IPS-NIHi11 (cell line): Measurements from ENCODE around the gene WEE2.
"Not testable (repeated sequence)": the region's sequence is repeated elsewhere in the genome, so short reads cannot be mapped to it uniquely, and the experiment has no call there.

Experiments
- DNase-seq: peaks from one replicate; pipeline ENCODE4 v3.0.0; 2012; ENCODE audit warnings: mixed read lengths, low spot score

Gene WEE2

DNA sequence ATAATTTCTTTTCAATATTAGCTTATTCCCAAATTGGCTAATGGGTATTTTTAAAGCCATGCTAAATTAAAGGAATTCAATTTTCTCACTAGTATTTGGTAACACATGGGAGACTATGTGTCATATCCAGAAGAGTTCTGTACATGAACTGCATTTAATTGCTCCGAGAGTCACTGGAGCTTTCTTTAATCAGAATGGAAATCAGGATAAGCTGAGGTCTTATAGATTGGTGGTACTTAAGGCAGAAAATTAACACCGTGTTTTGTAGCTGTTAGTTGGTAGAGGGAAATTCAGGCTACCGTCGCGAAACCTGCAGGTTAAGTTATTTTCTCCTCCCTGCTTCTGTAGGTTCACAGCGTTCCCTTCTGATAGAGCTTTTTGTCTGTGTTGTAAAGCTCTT is at the start of gene WEE2:
WEE2 (plus strand) TSS at position 3 of the 400 bp plus-strand sequence. CDS start 406 bp downstream, outside the sequence.
- no peak for DNase-seq

DNA sequence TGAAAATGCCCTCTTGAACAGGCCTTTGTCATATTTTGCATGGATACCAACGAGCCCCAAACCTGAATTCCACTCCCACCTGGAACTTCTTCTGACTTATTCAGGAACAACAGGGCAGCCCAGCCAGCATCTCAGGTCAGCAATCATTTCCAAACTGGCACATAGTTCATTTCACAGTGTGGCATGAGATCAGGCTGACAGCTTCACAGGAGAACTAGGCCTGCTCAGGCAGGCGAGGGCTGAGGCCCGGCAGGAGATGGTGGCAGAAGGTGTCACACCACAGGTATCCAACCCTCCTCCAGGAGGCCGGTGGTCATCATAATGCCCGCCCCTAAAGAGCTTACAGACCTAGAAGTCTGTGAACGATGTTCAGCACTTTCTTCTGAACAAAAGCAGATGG is 48.7 kb upstream of the WEE2 start:
- no peak for DNase-seq

DNA sequence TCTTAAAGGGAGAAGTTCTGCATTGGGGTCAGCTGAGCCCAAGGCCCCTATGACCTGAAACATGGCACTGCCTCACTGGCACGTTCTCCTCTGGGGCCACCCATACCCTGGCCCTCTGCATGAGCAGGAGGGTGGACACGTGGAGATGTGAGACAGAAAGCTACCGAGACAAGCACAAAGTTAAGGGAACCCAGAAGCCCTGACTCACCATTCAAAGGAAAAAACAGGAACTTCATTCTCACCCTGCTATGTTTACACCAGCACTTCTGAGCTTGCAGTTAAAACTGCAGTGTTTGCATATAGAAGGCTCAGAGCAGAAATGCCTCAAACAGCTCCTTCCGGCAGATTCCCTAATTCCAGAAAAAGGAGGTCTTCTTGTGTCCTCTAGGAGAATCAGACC is 47.9 kb upstream of the WEE2 start:
- DNase-seq, result no peak

DNA sequence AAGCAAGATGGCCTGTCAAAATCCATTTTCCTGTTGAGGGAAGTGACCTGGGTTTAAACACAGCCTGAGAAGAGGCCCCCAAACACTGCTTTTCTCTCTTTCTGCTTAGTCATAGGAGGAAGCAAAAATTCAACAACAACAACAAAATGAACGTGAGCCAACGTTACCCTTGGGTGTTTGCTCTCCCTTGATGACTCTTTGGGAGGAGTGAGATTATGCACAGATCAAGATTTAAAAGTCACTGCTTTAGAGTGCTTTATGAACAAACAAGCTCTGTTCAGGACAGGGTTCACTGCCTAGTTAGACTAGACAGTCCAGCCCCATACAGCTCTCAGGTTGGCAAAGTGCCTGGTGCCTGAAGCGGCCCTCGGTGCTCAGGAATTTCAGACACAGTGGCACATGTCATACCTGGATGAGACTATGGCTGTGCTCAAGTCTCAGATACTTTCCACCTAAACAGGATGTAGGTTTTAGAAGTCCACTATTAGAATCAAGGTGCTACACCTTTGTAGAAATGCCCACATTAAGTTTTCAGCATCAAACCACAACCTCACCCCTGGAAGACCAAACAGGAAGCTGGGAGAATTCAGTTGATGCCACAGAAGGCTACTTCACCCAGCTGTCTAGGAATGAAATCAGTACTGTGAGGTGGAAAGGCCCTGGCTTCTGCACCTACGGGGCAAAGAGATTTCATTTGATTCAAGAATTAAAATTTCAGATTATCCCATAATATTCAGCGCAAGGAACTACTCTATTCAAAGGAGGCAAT is 44.9 kb upstream of the WEE2 start:
- DNase-seq, result no peak

DNA sequence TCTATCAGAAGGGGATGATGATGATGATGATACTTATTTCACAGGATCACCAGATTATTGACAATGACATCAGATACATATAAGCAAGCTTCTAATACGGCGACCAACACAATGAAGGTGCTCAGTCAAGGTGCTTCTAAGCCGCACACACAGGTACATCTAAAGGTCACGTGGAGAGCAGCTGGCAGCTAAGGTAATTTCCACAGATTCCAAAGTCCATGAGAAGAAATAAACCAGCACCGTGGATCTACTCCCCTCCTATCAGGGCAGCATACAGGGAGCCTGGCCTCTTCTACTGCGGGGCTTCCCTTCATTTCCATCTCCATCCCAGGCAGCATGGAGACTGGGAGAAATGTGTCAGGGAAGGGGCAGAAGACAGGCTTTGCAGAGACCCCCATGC is 43.7 kb upstream of the WEE2 start:
- no peak for DNase-seq

DNA sequence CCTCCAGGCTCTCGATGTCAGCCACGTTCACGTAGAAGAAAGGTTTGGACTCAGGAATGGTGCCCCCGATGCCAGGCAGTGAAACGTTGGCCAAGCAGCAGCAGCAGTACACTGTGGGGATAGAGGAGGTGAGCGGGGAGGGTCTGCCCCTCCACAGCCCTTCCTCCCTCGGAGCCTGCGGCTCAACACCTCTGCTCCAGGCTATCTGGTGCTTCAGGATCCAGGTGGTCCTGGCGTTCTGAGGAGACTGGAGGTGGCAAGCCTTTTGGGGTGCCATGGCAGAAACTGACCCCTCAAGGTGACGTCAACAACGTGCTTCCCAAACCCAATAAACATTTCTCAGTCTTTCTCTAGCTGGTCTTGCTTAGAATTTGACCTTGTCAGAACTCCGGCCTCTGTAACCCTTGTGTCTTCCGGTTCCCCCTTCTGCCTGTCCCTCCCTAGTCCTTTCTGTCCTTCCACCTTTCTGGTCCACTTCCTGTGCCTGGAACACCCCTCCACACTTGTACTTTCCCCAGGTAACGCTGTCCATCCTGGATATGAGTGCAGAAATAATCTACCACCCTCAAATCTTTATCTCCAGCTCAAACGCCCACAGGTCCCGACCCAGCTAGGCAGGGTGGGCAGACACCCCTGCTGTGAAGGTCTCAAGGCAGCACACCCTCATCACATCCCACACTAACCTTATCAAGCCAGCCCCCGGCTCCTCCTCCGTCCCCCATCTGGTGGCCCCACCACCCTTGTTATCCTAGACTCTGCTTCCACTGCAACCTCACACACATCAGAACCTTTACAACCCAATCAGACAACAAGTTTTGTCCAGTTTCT is 42.7 kb upstream of the WEE2 start:
- no peak for DNase-seq

DNA sequence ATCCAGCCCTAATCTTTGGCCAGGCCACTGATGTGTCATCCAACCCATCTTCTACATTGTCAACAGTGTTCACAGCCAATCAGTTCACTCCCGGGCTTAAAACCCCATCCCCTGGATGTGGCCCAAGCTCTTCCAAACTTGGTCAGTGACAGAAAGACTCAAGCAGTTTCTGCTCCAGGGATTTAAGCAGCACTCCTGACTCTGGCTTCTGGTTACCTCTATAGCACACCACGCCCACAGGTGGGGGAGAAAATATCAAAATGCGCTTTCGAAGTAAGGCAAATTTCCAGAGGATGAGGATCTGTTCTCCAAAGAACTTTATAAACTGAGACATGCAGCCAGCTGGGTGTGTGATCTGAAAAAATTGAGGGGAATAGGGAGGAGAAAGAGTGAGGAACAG is 42.1 kb upstream of the WEE2 start:
- no peak for DNase-seq

DNA sequence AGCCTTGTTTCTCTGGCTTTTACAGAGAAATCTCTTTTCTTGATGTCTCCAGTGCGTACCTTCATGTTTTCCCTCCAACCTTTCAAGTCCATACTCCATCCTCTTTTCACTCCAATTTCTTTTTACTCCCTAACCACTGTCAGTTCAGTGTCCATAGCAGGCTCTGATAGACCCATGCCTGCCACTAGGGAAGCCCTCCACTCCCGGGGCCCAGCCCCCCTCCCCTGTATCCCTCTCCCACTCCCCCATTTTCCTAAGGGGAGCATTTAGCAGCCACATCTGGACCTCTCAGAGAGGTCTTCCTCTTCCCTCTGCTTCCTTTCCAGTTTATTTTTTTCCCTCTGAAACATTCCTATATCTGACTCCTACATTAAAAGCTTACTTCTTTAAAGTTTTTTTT is 39.3 kb upstream of the WEE2 start:
- no peak for DNase-seq

DNA sequence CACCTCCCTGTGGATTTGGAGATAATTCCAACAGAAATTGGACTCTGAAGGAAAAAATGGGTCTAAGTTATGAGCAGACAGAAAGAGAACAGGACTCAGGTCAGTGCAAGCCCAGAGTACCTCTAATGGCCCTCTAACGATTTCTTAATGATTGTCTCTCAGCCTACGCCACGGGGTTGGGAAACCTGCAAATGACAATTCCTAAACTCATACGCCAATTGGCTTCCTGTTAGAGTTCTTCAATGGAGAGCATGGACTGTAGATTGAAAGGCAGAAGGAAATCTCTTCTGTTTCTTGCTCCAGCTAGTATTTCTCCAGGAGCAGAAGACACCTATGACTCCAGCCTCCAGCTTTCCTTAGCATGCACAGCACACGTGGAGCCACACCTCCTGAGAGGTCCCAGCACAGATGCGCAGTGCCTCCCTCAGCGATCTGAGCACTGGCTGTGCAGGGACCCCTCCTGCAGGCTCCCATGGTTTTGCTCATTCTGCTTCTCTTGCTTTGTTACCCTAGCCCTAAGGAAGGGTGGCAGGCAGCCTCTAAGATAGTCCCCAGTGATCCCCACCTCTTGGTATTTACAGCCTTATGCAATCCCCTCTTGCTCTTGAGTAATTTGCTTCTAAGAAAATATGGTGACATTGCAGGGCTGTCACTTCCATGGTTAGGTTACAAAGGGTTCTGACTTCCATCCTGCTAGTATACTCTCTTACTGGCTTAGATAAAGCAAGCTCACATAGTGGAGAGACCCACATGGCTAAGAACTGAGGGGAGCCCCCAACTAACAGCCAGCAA is 36.3 kb upstream of the WEE2 start:
- no peak for DNase-seq

DNA sequence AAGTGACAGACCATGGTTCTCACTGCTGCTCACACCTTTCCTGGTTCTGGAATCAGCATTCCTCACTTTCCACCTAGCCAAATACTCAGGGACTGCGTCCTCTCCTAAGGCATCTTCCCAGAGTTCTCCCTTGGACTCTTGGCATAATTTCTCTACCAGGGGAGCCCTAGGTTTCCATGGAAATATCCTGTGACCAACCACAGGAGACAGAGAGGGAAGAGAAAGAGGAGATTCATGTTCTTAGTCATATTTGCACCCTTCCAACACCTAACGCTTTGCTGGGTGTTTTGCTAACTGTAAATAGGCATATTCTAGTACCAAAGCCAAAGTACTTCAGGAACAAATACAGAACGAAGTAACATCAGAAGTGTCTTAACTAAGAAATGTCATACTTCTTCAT is 34.8 kb upstream of the WEE2 start:
- no peak for DNase-seq

DNA sequence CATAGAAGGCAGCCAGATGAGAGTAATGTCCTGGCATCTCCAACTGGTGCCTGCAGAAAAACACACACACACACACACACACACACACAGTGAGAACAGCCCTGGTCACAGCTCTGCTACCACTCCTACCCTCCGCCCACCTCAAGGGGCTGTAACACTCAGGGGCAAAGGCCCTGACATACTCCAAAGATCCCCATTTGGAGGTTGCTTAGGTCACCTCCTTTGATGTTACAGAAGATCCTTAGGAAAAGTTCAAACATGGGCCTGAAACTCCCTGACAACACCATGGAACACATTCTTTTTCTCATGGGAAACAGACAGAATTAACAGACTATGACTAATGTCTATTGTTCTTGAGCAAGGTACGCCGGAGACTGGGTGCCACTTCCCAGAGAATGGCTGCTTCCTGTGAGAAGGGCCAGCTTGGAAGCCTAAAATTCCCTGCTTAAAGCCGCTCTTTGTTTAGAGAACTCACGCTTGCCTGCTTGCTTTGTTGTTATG is 33.9 kb upstream of the WEE2 start:
- peak; percentile 53 for DNase-seq

DNA sequence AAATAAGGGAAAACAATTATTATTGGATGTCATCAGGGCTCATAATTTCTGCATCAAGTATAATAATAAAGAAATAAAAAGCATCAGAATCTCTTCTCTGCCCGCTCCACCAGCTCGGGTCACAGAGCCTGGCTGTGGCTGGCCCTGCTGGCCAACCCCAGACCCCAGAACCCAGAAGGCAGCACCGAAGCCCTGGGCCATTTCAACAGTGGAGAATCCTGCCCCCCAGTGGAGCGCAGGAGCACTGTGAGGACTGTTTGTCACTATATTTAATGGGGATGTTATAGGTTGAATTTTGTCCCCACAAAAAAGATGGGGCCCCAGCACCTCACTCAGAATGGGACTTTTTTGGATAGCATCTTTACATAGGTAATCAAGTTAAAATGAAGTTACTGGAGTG is 33.5 kb upstream of the WEE2 start:
- peak; percentile 87 for DNase-seq

DNA sequence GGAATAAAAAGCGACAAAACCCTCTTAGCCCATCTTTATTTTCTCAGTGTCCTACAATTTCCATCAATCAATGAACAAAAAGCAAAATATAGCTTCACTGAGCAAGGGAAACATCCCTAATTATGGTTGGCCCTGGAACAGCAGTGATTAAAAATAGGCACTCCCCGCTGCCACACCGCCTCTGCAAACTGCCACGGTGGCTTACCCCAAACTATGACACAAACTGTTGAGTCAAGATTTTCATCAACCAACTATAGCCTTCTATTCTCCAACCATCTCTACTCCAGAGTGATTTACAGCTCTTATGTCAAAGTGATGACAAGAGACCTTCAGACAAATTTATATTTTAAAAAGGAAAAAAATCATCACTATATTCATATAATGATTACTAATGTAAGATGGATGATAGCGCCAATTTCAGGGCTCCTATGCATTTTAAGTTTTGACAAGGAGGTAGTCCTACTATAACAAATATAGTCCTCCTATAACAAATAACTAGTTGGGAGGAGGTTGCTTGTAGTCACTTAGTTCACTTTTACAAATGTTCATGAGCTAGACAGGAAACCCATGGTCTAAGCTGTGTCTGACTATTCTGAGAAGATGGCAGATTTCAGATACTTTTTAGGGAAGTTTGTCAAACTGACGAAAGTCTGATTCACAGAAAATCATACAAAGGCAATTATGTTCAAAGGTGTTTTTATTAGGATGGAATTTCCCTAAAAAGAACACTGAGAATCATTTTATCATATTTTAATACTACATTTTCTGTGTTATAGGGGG is 32.5 kb upstream of the WEE2 start:
- DNase-seq, result no peak

DNA sequence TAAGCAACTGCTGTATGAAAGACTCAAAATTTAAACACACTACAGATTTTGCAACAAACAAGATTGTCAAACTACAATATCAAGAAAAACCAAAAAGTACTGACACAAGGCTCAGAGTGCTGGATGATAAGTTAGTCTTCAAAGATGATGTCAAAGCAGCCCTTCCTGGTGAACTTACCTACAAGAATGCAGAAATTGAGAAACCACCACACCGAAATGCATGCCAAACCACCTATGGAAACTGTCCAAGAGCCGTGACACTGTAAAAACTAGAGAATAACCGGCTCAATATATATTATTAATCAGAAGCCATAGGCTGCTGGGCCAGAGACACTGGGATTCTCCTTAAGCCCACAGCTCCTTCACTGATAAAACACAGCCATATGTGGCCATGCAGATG is 31.5 kb upstream of the WEE2 start:
- no peak for DNase-seq

DNA sequence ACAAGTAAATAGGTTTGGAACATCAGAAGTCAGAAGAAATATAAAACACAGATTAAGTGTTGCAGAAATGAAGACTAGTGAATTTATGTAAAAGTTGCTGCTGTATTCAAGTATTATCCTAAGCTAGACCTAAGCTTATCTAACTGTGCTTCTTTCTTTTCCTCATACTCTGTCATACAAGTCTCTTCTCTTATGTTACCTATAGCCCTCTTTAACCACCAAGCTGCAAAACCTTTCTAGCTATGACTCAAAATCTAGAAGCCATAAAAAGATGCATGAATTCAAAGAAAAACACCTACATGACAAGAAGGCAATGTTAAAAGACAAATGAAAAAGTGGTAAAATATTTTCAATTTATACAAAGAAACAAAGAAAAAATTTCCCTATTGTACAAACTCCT is 29.1 kb upstream of the WEE2 start:
- no peak for DNase-seq

DNA sequence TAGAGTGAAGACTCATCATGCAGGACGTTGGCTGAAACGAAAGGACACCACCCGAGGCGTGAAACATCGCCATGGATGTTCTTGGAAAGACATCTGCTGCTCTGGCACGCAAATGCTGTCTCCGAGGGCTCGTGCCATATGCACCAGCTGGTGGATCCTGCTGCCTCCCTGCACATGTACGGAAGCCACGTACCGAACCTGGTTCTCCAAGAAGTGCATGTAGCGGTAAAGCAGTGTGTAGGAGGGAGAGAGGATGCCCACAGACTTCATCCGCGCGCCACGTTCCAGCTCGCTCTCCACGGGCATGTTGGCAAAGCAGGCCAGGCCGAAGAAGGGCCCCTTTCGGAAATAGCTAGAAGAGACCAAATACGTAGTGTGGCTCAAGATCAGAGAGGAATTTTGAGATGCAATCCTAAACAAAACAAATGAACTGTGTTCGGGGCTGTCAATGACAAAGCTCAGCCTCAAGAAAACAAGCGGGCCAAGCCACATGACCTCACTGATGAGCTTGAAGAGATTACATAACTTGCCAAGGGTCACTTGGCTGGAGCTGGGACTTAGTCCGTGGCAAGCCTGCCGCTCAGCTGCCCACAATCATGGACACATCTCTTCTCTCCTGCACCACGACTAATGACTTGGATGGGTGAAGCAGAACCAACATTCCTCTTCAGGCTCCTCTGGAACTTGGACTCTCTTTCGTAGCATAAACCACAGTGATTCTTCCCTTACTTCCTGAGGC is 22.7 kb upstream of the WEE2 start:
- no peak for DNase-seq

DNA sequence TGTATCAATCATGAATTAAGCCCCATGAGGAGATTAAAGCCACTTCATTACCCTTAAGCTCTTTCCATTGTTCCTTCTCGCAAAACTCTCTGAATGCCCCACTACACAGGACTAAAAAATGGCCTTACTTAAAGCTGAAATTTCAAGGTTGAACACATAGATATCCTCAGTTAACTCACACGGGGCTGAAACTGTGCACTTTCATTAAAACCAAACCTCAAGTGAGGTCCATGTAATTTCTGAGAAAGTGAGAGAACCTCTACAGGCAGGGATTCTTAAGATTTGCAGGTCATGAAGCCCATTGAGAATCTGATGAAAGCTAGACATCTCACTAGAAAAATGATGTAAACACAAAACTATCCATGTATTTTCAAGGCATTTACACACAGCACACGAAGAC is 22.1 kb upstream of the WEE2 start:
- DNase-seq, result no peak

DNA sequence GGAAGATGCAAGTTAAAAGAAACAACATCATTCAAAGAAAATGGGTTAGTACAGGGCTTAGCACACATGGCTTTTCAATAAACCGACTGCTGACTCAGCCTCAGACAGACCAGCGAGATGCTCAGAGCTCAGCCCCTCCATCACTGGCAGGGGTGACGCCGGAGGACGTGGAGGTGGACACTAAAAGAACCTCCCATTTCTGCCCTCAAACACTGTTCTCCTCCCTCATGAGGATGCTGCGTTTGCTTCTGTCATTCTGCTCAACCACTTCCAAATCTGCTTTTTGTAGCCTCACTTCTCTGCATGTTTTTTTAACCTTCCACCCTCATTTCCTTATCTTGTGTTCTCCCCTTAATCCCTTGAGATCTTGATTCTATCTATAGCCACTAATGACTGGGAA is 21.5 kb upstream of the WEE2 start:
- no peak for DNase-seq

DNA sequence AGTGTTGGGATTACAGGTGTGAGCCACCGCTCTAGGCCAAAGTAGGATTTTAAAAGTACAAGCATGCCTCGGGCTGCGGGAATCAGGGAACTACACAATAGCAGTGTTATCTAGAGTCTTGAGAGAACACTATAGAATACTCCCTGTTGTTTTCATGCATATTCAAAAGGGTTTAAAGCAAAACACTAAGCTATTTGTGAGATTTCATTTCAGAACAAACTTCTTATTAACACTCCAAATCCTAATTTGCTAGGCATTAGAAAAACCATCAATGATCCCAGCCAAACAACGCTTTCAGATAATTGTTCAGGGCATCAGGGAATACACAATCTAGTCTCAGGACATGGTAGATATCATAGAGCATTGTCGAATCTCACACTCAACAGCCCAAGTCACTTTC is 20.1 kb upstream of the WEE2 start:
- DNase-seq, result no peak

DNA sequence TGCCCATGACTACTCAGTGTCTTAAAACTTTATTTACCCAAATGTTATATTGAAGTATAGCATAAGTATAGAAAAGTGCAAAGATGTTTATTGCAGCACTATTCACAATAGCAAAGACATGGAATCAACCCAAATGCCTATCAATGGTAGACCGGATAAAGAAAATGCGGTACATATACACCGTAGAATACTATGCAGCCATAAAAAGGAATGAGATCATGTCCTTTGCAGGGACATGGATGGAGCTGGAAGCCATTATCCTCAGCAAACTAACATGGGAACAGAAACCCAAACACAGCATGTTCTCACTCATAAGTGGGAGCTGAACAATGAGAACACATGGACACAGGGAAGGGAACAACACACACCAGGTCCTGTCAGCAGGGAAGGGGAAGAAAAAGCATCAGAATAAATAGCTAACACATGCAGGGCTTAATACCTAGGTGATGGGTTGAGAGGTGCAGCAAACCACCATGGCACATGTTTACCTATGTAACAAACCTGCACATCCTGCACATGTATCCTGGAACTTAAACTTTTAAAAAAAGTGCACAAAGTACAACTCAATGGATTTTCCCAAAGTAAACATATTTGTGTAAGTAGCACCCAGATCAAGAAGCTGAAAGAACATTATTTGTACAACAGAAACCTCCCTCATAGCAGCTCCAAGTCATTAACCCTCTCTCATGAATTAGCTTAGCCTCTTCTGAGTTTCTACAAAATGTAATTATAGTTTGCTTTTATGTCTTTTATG is 18.9 kb upstream of the WEE2 start:
- DNase-seq, result not testable (repeated sequence)
